EH (cell line): ENCODE results near the gene PINLYP.

Experiments
- DNase-seq: peaks from one replicate; pipeline ENCODE4 v3.0.0-alpha.2; 2015; ENCODE audit warnings: low read depth

The PINLYP gene

GRCh38 chr19:43606569-43607229 is 31.1 kb downstream of the PINLYP start:
- no peak for DNase-seq

- DNase-seq: no peak
Observed at GRCh38 chr19:43607238-43608205, 31.9 kb downstream of the PINLYP start.

DNA sequence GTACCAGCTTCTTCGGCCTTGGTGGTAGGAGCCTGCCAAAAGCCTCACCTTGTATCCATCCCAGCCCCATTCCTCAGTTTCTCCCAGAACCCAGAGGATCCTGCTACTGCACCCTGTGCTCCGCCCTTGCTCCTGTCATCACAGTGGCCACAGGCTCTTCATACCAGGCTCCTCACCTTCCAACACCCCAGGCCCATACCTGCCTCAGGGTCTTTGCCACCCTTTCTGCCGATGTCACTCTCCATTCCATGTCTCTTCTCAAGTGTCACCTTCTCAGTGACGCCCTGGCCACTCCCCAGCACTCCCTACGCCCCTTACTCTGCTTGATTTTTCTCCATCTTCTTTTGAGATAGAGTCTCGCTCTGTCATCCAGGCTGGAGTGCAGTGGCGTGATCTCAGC is 34.3 kb downstream of the PINLYP start:
- DNase-seq: no peak

- peak; percentile 39 for DNase-seq
Observed at GRCh38 chr19:43610493-43610892, 34.9 kb downstream of the PINLYP start.

GRCh38 chr19:43611788-43612187 is 36.2 kb downstream of the PINLYP start, which contains the start of gene SRRM5:
SRRM5 (plus strand) TSS chr19:43612088; CDS start chr19:43612122, 34 bp downstream.
- no peak for DNase-seq

GRCh38 chr19:43612374-43612773 is 36.8 kb downstream of the PINLYP start:
- DNase-seq: no peak

GRCh38 chr19:43616306-43616705 is 40.7 kb downstream of the PINLYP start:
- no peak for DNase-seq

GRCh38 chr19:43616954-43617353 is 41.4 kb downstream of the PINLYP start:
- no peak for DNase-seq

- no peak for DNase-seq
Observed at GRCh38 chr19:43618921-43619261, 43.3 kb downstream of the PINLYP start.

DNA sequence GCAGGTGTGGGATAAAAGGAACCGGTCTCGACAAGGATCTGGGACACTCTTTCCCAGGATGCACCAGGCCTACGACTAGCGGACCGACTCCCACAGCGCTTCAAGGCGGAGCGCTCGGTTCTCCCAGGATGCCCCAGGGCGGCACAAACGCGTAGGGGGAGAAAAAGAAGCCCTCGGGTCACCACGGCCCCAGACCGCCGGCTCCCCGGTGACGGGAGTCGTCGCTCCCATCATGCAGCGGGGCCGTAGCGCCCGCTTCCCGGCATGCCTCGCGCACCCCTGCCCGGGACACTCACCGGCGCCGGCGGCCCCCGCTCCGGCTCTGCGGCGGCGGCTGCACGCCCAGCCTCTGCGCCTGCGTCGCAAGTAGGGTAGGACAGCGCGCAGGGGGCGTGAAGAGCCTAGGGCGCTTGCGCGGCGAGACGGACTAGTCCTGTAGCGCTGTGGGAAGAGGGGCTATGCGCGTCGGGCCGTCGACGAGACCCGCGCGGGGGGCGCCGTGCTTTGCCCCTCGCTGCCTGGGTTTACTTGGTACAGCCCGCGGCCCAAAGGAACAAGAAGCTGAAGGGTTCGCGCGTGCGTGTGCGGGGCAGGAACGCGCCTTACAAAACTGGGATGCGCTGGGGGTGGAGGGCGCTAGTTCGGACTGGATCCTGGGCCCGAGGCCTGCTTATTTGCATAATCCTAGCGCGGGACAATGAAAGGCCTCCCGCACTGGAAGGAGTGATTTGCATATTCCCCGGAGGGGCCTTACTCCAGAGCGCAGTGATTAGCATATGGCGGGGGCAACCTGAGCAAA is 43.9 kb downstream of the PINLYP start, which contains the start of gene ZNF428:
TSS of gene ZNF428 (minus strand) at position 368 of the 799 bp plus-strand sequence. CDS start 5,325 bp downstream, outside the sequence.
- DNase-seq: peak; percentile 89

GRCh38 chr19:43620061-43621001 is 44.7 kb downstream of the PINLYP start:
- no peak for DNase-seq

DNA sequence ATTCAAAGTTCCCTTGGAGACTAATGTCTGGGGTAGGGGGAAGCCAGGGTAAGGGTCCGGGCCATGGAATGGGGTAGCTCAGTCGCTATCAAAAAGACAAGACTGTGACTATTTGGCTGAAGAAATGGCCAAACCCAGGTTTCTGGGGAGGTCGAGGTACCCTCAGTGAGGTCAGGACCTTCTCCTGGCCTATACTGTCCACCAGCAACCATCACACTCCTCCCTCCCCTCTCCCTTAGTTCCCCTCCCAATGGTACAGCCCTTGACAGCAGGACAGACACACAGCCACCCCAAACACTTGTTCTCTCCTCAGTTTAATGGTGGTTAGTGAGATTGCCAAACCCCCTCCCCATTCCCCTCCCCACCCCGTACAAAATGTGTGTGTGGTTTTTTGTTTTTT is 46.5 kb downstream of the PINLYP start:
- DNase-seq: no peak

GRCh38 chr19:43622956-43623355 is 47.4 kb downstream of the PINLYP start:
- no peak for DNase-seq

DNA sequence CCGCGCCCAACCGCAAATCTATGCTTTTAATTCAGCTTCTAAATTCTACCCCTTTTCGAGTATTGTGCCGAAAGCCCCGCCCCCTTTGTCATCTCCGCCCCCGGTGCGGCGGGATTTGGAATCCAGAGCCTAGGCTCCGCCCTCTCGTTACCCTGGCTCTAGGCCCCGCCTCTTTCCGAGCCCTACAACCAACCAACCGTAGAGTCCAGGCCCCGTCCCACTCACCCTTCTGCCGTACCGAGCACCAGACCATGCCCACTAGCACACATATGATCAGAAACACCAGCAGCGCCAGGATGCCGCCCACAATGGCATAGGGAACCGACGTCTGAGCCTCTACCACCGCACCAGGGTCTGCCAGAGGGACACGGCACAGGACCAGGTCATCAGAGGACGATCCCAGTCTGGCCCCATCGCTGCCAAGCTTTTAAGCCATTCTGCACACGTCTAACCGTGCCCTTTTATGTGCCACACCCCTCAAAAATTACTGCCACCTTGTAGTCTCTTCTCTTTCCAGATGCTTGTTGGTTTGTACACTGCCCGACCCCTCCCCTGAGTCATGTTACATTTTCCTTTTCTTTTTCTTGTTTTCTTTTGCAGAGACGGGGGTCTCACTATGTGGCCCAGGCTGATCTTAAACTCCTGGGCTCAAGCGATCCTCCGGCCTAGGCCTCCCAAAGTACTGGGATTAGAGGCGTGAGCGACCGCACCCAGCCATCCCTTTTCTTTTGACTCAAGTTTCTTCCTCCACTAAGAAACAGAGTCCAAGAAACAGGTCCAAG is 48.5 kb downstream of the PINLYP start:
- no peak for DNase-seq

GRCh38 chr19:43624933-43625332 is 49.3 kb downstream of the PINLYP start:
- no peak for DNase-seq

DNA sequence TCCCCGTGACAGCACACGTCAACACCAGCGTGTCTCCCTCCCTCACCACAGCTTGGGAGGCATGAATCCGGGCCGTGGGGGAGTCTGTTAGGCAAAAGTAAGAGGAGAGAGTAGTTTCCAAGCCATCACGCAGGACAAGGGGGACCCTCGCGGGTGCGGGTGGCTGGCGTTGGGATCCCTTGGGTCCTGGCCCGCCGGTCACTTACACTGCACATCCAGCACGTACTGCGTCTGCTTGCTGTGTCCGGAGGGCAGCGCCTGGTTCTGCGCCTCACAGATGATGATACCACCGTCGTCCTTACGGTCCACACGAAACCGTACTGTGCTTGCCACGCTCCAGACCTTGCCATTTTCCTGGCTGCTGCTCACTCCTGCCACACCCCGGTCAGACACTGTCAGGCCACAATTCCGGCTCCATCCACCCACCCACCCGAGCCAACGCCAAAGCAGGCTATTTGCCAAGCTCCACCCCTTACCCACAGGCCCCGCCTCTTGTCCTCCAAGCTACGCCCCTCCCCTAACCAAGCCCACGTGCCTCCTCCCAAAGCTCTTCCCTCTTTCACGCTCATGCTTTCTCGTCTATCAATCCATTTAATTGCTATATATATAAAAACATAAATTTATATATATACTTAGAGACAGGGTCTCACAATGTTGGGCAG is 50.4 kb downstream of the PINLYP start:
- DNase-seq: no peak

- DNase-seq: no peak
Observed at GRCh38 chr19:43626838-43627237, 51.2 kb downstream of the PINLYP start.

- no peak for DNase-seq
Observed at GRCh38 chr19:43628646-43629326, 53.2 kb downstream of the PINLYP start.

- DNase-seq: no peak
Observed at GRCh38 chr19:43631491-43631890, 55.9 kb downstream of the PINLYP start.
